GM08714 (cell line): Measurements from ENCODE around the gene HIVEP3.

ENCODE experiments used
- H3K4me3 ChIP-seq: fragments of 200-500 bp; sonication (Bioruptor generic); 2 replicates; pipeline ENCODE4 v1.5.1; 2014; ENCODE audit warnings: mild to moderate bottlenecking, low read length, inconsistent platforms
- ZNF274 ChIP-seq: IDR thresholded peaks from 2 replicates; pipeline ENCODE4 v1.6.1; 2012; ENCODE audit warnings: mild to moderate bottlenecking, low read depth, low read length

HIVEP3 gene

GRCh38 chr1:41660570-41661427, 257.9 kb downstream of the HIVEP3 start:
- peak overlapping the region; percentile 56; the same call in 1 of the 2 replicates for H3K4me3 ChIP-seq
- no peak for TF ChIP-seq ZNF274

DNA sequence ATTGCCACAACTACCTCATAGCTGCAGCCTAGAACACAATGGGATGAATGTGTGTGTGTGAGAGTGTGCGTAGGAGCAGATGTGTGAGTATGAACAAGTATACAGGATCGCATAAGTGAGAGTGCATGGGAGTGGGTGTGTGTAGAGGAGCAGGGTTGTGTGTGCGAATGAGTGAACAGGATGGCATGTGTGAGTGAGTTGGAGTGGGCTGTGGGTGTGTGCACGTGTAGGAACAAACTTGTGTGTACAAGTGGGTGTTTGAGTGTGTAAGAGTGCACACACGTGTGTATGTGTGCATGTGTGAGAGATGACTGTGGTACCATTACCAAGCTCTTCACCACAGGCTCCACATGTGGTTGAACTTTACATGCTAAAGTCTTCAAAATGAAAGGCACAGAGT, 258.8 kb downstream of the HIVEP3 start:
- no peak for TF ChIP-seq ZNF274
- no peak overlapping the region for H3K4me3 ChIP-seq

DNA sequence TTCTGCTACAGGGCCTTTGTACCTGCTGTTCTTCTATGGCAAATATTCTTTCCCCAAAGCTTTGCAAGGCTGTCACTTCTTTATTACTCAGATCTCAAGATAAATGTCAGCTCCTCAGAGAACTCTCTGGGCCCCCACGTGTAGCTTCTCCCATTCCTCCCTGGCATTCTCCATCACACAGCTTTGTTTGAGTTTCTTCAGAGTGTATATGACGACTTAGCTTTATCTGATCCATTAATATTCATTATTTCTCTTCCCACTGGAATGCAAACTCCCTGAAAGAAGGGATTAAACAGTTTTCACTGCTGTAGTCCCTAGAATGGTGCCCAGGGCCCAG, 259.6 kb downstream of the HIVEP3 start:
- no peak for TF ChIP-seq ZNF274
- no peak overlapping the region for H3K4me3 ChIP-seq

- no peak overlapping the region for H3K4me3 ChIP-seq
- TF ChIP-seq ZNF274: no peak
These were observed 260.1 kb downstream of the HIVEP3 start for GRCh38 chr1:41658431-41659158.

GRCh38 chr1:41657679-41658295, 260.9 kb downstream of the HIVEP3 start:
- no peak for TF ChIP-seq ZNF274
- H3K4me3 ChIP-seq: no peak overlapping the region

- H3K4me3 ChIP-seq: no peak overlapping the region
- TF ChIP-seq ZNF274: no peak
These were observed 261.8 kb downstream of the HIVEP3 start for GRCh38 chr1:41656825-41657500.

- TF ChIP-seq ZNF274: no peak
These were observed 262.7 kb downstream of the HIVEP3 start for GRCh38 chr1:41656068-41656467.

DNA sequence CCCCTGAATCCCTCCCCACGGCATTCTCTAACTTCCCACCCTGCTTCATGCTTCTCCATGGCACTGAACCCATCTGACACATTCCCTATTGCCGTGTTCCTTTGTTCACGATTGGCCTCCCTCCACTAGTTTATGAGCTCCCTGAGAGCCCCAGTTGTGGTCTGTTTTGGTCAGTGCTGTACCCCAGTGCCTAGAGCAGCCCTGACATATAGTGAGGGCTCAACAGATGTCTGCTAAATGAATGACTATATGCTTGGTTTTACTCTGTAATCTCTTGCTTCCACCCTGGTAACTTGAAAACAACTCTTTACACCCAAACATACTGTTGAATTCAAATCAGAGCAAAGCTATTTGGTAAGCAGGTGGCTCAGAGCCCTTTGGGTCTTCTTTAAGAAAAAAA, 263.1 kb downstream of the HIVEP3 start:
- no peak overlapping the region for H3K4me3 ChIP-seq
- TF ChIP-seq ZNF274: no peak

More at GRCh38 chr1:41656068-41656467, 262.7 kb downstream of the HIVEP3 start:
- no peak overlapping the region for H3K4me3 ChIP-seq

- no peak for TF ChIP-seq ZNF274
- H3K4me3 ChIP-seq: no peak overlapping the region
These were observed 265.1 kb downstream of the HIVEP3 start for GRCh38 chr1:41653574-41653973.

GRCh38 chr1:41652384-41653265, 266.1 kb downstream of the HIVEP3 start:
- TF ChIP-seq ZNF274: no peak
- H3K4me3 ChIP-seq: no peak overlapping the region

- H3K4me3 ChIP-seq: no peak overlapping the region
- no peak for TF ChIP-seq ZNF274
These were observed 268.5 kb downstream of the HIVEP3 start for GRCh38 chr1:41650028-41650880.

DNA sequence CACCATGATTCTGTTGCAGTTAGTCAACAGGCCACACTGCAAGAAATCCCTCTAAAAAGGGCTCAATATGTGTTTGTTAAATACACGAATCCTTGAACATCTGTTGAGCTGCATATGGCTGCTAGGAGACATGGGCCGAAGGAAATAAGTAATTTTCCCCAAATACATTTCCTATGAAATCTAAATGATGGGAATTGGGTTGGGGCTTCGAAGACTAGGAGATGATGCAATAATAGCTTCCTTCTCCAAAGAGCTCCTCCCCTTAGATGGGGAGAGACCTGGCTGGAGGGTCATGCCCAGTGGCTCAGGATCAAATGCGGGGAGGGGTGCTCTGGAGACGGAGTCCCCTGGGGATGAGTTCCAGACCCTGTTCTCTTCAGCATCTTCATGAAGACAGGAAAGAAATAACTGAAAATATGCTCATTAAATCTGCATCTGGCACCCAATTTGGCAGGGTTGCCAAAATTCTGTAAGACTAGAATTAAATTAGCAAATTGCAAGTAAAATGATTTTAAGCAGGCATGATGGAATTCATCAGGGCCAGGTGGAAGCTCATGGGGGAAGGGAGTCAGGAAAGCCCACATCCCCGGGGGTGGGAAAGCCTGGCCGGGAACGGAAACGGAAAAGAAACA, 269.2 kb downstream of the HIVEP3 start:
- TF ChIP-seq ZNF274: no peak

More for the DNA sequence above, 269.2 kb downstream of the HIVEP3 start:
- H3K4me3 ChIP-seq: no peak overlapping the region
